ENCODE results near the gene REG1B. TPM values are rescaled to one million over a fixed set of nuclear protein-coding genes. Genes with fewer than 3 reads are reported as not detected.

The REG1B gene
- not detected for polyA plus RNA-seq (2013, experiment 1 of 2)
- not detected for polyA plus RNA-seq (2013, experiment 2 of 2)

DNA sequence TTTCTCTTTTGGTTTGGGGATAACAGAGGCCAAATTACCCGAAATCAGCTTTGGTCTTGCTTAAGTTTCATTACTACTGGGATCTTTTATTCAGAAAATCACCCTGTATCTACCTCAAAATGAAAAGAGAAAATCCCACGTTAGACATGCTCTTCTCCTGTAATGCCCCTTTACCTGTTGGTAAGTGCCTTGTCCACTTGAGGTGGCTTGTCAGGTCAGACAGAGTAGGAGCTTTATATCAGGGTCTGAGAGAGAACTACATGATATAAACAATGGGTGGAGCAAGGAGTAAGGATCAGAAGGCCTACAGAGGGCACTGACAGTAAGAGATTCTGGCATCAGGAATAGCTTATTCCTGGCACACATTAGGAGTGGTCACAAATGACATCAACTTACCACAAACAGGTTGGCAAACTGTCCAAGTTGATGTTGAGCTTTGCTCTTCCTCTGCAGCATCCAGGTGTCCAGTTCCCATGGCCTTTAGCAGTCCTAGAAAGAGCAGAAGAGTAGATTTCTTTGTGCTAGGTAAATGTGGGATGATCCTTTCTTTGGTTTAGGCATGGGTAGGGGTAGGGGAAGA lies at the start of gene REG1B:
Gene REG1B (minus strand): TSS at position 209 of the 580 bp plus-strand sequence. CDS start 381 bp downstream, outside the sequence.
- Histone ChIP-seq H3K9ac (ENCODE audit: low read length) (no peak within 1 kb of the TSS), H3K4me1 (ENCODE audit: control insufficient read depth, low read depth, low read length) (no peaks in the 10 kb centered on the region), H3K4me3 (ENCODE audit: low read length) (no peak within 1 kb of the TSS), H3K79me2 (ENCODE audit: control insufficient read depth, insufficient read depth, low read length) (no peaks in the 10 kb centered on the region), H2BK5ac (ENCODE audit: low read length) (no peak within 1 kb of the TSS), H2BK15ac (replicated peaks; ENCODE audit: low read depth) (no peak within 1 kb of the TSS), H3K18ac (ENCODE audit: low read length) (no peak within 1 kb of the TSS), H3K23ac (ENCODE audit: low read length) (no peak within 1 kb of the TSS), H3K27ac (ENCODE audit: low read depth, low read length) (no peak within 1 kb of the TSS), H3K27me3 (ENCODE audit: insufficient read depth, low read length, poor library complexity) (no peaks in the 10 kb centered on the region), H3K4me2 (ENCODE audit: low read length) (no peak within 1 kb of the TSS), H4K5ac (ENCODE audit: low read length) (no peak within 1 kb of the TSS), H2AK5ac (ENCODE audit: low read length) (no peak within 1 kb of the TSS), H3K56ac (ENCODE audit: low read length) (no peak within 1 kb of the TSS), H4K8ac (ENCODE audit: low read depth, low read length) (no peak within 1 kb of the TSS), H3K4ac (ENCODE audit: low read depth, low read length) (no peak within 1 kb of the TSS), H2BK120ac (ENCODE audit: low read depth, low read length) (no peak within 1 kb of the TSS), H3K79me1 (ENCODE audit: low read length) (no peaks in the 10 kb centered on the region), H3K36me3 (ENCODE audit: control insufficient read depth, insufficient read depth, low read length) (no peaks in the 10 kb centered on the region)
- no CpG with 5 or more reads among the region's 2 CpGs for WGBS (ENCODE audit: extremely low coverage, insufficient coverage, low lambda C conversion rate)
- DNase-seq = no peak

GRCh38 chr2:79131687-79132086 lies 43.9 kb upstream of the REG1B start:
- Histone ChIP-seq H4K8ac (ENCODE audit: low read depth, low read length) (no peak overlapping the region), H2BK120ac (ENCODE audit: low read depth, low read length) (no peak overlapping the region), H3K27ac (ENCODE audit: low read depth, low read length) (no peak overlapping the region), H3K56ac (ENCODE audit: low read length) (no peak overlapping the region), H3K4me3 (ENCODE audit: low read length) (no peak overlapping the region), H3K27me3 (ENCODE audit: insufficient read depth, low read length, poor library complexity) (no peaks in the 10 kb centered on the region), H2AK5ac (ENCODE audit: low read length) (no peak overlapping the region), H3K4me2 (ENCODE audit: low read length) (no peak overlapping the region), H3K4ac (ENCODE audit: low read depth, low read length) (no peak overlapping the region), H3K18ac (ENCODE audit: low read length) (no peak overlapping the region), H3K36me3 (ENCODE audit: control insufficient read depth, insufficient read depth, low read length) (no peaks in the 10 kb centered on the region), H2BK15ac (replicated peaks; ENCODE audit: low read depth) (no peak overlapping the region), H3K79me2 (ENCODE audit: control insufficient read depth, insufficient read depth, low read length) (no peaks in the 10 kb centered on the region), H3K4me1 (ENCODE audit: control insufficient read depth, low read depth, low read length) (no peaks in the 10 kb centered on the region), H3K9ac (ENCODE audit: low read length) (no peak overlapping the region), H3K79me1 (ENCODE audit: low read length) (no peaks in the 10 kb centered on the region), H4K5ac (ENCODE audit: low read length) (no peak overlapping the region), H2BK5ac (ENCODE audit: low read length) (no peak overlapping the region), H3K23ac (ENCODE audit: low read length) (no peak overlapping the region)
- DNase-seq = no peak
- WGBS (ENCODE audit: extremely low coverage, insufficient coverage, low lambda C conversion rate) = no CpG with 5 or more reads among the region's 4 CpGs

- Histone ChIP-seq H3K36me3 (ENCODE audit: control insufficient read depth, insufficient read depth, low read length) (no peaks in the 10 kb centered on the region), H4K8ac (ENCODE audit: low read depth, low read length) (no peak overlapping the region), H3K4me1 (ENCODE audit: control insufficient read depth, low read depth, low read length) (no peaks in the 10 kb centered on the region), H3K18ac (ENCODE audit: low read length) (no peak overlapping the region), H2BK15ac (replicated peaks; ENCODE audit: low read depth) (no peak overlapping the region), H3K4ac (ENCODE audit: low read depth, low read length) (no peak overlapping the region), H3K4me3 (ENCODE audit: low read length) (no peak overlapping the region), H3K4me2 (ENCODE audit: low read length) (no peak overlapping the region), H2BK5ac (ENCODE audit: low read length) (no peak overlapping the region), H4K5ac (ENCODE audit: low read length) (no peak overlapping the region), H2AK5ac (ENCODE audit: low read length) (no peak overlapping the region), H3K79me2 (ENCODE audit: control insufficient read depth, insufficient read depth, low read length) (no peaks in the 10 kb centered on the region), H2BK120ac (ENCODE audit: low read depth, low read length) (no peak overlapping the region), H3K56ac (ENCODE audit: low read length) (no peak overlapping the region), H3K79me1 (ENCODE audit: low read length) (no peaks in the 10 kb centered on the region), H3K9ac (ENCODE audit: low read length) (no peak overlapping the region), H3K27ac (ENCODE audit: low read depth, low read length) (no peak overlapping the region), H3K23ac (ENCODE audit: low read length) (no peak overlapping the region), H3K27me3 (ENCODE audit: insufficient read depth, low read length, poor library complexity) (no peaks in the 10 kb centered on the region)
- no peak for DNase-seq
Observed at GRCh38 chr2:79129804-79130203, 42.0 kb upstream of the REG1B start.

DNA sequence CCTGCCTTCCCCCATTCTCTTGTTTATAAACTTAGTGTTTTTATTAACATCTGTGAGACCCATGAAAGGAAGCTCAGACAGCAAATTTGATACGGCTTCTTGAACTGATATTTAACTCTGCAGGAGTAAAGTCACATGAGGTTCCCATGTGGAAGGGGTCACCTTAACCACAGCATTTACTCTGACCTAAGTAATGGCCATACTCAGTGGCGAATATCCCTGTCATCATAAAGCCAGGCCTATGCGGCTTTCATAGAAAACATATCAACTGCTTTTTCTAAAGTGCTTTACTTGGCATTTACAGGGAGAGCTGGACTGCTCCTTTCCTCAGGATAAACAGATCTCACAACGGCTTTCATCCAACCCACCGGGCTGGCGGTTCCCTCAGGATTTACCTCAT lies 41.5 kb upstream of the REG1B start:
- DNase-seq = no peak
- Histone ChIP-seq H3K23ac (ENCODE audit: low read length) (no peak overlapping the region), H2BK120ac (ENCODE audit: low read depth, low read length) (no peak overlapping the region), H3K36me3 (ENCODE audit: control insufficient read depth, insufficient read depth, low read length) (no peaks in the 10 kb centered on the region), H4K8ac (ENCODE audit: low read depth, low read length) (no peak overlapping the region), H3K4me1 (ENCODE audit: control insufficient read depth, low read depth, low read length) (no peaks in the 10 kb centered on the region), H3K4ac (ENCODE audit: low read depth, low read length) (no peak overlapping the region), H3K27ac (ENCODE audit: low read depth, low read length) (no peak overlapping the region), H3K18ac (ENCODE audit: low read length) (no peak overlapping the region), H3K9ac (ENCODE audit: low read length) (no peak overlapping the region), H3K4me3 (ENCODE audit: low read length) (no peak overlapping the region), H3K4me2 (ENCODE audit: low read length) (no peak overlapping the region), H3K56ac (ENCODE audit: low read length) (no peak overlapping the region), H3K79me2 (ENCODE audit: control insufficient read depth, insufficient read depth, low read length) (no peaks in the 10 kb centered on the region), H2BK15ac (replicated peaks; ENCODE audit: low read depth) (no peak overlapping the region), H2AK5ac (ENCODE audit: low read length) (no peak overlapping the region), H4K5ac (ENCODE audit: low read length) (no peak overlapping the region), H2BK5ac (ENCODE audit: low read length) (no peak overlapping the region), H3K27me3 (ENCODE audit: insufficient read depth, low read length, poor library complexity) (no peaks in the 10 kb centered on the region), H3K79me1 (ENCODE audit: low read length) (no peaks in the 10 kb centered on the region)
- WGBS (ENCODE audit: extremely low coverage, insufficient coverage, low lambda C conversion rate) = no CpG with 5 or more reads among the region's 6 CpGs

GRCh38 chr2:79128406-79128805 lies 40.6 kb upstream of the REG1B start:
- H3K9ac ChIP-seq (ENCODE audit: low read length) = no peak overlapping the region
- H3K23ac ChIP-seq (ENCODE audit: low read length) = no peak overlapping the region
- no peaks in the 10 kb centered on the region for H3K27me3 ChIP-seq (ENCODE audit: insufficient read depth, low read length, poor library complexity)
- H3K4me1 ChIP-seq (ENCODE audit: control insufficient read depth, low read depth, low read length) = no peaks in the 10 kb centered on the region
- no CpG with 5 or more reads among the region's 3 CpGs for WGBS (ENCODE audit: extremely low coverage, insufficient coverage, low lambda C conversion rate)
- no peak overlapping the region for H3K4me3 ChIP-seq (ENCODE audit: low read length)
- no peaks in the 10 kb centered on the region for H3K36me3 ChIP-seq (ENCODE audit: control insufficient read depth, insufficient read depth, low read length)
- no peak overlapping the region for H4K8ac ChIP-seq (ENCODE audit: low read depth, low read length)
- H2BK5ac ChIP-seq (ENCODE audit: low read length) = no peak overlapping the region
- no peaks in the 10 kb centered on the region for H3K79me2 ChIP-seq (ENCODE audit: control insufficient read depth, insufficient read depth, low read length)
- H2BK120ac ChIP-seq (ENCODE audit: low read depth, low read length) = no peak overlapping the region
- DNase-seq = no peak
- no peak overlapping the region for H3K4me2 ChIP-seq (ENCODE audit: low read length)
- no peaks in the 10 kb centered on the region for H3K79me1 ChIP-seq (ENCODE audit: low read length)
- H2BK15ac ChIP-seq (replicated peaks; ENCODE audit: low read depth) = no peak overlapping the region
- no peak overlapping the region for H3K4ac ChIP-seq (ENCODE audit: low read depth, low read length)
- H2AK5ac ChIP-seq (ENCODE audit: low read length) = no peak overlapping the region
- H3K56ac ChIP-seq (ENCODE audit: low read length) = no peak overlapping the region
- H3K18ac ChIP-seq (ENCODE audit: low read length) = no peak overlapping the region
- H4K5ac ChIP-seq (ENCODE audit: low read length) = no peak overlapping the region
- H3K27ac ChIP-seq (ENCODE audit: low read depth, low read length) = no peak overlapping the region

- Histone ChIP-seq H3K18ac (ENCODE audit: low read length) (no peak overlapping the region), H3K79me2 (ENCODE audit: control insufficient read depth, insufficient read depth, low read length) (no peaks in the 10 kb centered on the region), H2BK120ac (ENCODE audit: low read depth, low read length) (no peak overlapping the region), H4K5ac (ENCODE audit: low read length) (no peak overlapping the region), H4K8ac (ENCODE audit: low read depth, low read length) (no peak overlapping the region), H2BK5ac (ENCODE audit: low read length) (no peak overlapping the region), H3K4me1 (ENCODE audit: control insufficient read depth, low read depth, low read length) (no peaks in the 10 kb centered on the region), H3K4ac (ENCODE audit: low read depth, low read length) (no peak overlapping the region), H2AK5ac (ENCODE audit: low read length) (no peak overlapping the region), H3K9ac (ENCODE audit: low read length) (no peak overlapping the region), H3K4me3 (ENCODE audit: low read length) (no peak overlapping the region), H3K36me3 (ENCODE audit: control insufficient read depth, insufficient read depth, low read length) (no peaks in the 10 kb centered on the region), H3K56ac (ENCODE audit: low read length) (no peak overlapping the region), H3K4me2 (ENCODE audit: low read length) (no peak overlapping the region), H3K27ac (ENCODE audit: low read depth, low read length) (no peak overlapping the region), H3K23ac (ENCODE audit: low read length) (no peak overlapping the region), H2BK15ac (replicated peaks; ENCODE audit: low read depth) (no peak overlapping the region), H3K27me3 (ENCODE audit: insufficient read depth, low read length, poor library complexity) (no peaks in the 10 kb centered on the region), H3K79me1 (ENCODE audit: low read length) (no peaks in the 10 kb centered on the region)
- WGBS (ENCODE audit: extremely low coverage, insufficient coverage, low lambda C conversion rate) = no CpG with 5 or more reads among the region's 3 CpGs
- DNase-seq = no peak
Observed at GRCh38 chr2:79125721-79125985, 37.9 kb upstream of the REG1B start.
